Fibroblast of mammary gland (primary cell): ENCODE data around the gene KLHL24.

Source experiments
- DNase-seq: peaks from one replicate; pipeline ENCODE4 v3.0.0-alpha.2; 2010; ENCODE audit warnings: low read depth
- H3K4me3 ChIP-seq: 2 replicates; pipeline ENCODE4 v1.5.1; 2011; ENCODE audit warnings: low read depth, mild to moderate bottlenecking, low read length, moderate library complexity; ENCODE audit not compliant: control insufficient read depth
- TF ChIP-seq, protein P1 (sequence below): conservative IDR thresholded peaks from 2 replicates; pipeline ENCODE4 v1.5.1; 2011; ENCODE audit warnings: low read depth, low read length, inconsistent platforms; ENCODE audit not compliant: control insufficient read depth, insufficient read depth

The KLHL24 gene

GRCh38 chr3:183645254-183645653 is 9.8 kb downstream of the KLHL24 start:
- no peak overlapping the region for H3K4me3 ChIP-seq
- TF ChIP-seq, protein P1, sequence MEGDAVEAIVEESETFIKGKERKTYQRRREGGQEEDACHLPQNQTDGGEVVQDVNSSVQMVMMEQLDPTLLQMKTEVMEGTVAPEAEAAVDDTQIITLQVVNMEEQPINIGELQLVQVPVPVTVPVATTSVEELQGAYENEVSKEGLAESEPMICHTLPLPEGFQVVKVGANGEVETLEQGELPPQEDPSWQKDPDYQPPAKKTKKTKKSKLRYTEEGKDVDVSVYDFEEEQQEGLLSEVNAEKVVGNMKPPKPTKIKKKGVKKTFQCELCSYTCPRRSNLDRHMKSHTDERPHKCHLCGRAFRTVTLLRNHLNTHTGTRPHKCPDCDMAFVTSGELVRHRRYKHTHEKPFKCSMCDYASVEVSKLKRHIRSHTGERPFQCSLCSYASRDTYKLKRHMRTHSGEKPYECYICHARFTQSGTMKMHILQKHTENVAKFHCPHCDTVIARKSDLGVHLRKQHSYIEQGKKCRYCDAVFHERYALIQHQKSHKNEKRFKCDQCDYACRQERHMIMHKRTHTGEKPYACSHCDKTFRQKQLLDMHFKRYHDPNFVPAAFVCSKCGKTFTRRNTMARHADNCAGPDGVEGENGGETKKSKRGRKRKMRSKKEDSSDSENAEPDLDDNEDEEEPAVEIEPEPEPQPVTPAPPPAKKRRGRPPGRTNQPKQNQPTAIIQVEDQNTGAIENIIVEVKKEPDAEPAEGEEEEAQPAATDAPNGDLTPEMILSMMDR: no peak
- DNase-seq: no peak

- H3K4me3 ChIP-seq: no peak overlapping the region
- DNase-seq: no peak
- TF ChIP-seq, protein P1: no peak
Measured at GRCh38 chr3:183650554-183650953, 15.1 kb downstream of the KLHL24 start.

DNA sequence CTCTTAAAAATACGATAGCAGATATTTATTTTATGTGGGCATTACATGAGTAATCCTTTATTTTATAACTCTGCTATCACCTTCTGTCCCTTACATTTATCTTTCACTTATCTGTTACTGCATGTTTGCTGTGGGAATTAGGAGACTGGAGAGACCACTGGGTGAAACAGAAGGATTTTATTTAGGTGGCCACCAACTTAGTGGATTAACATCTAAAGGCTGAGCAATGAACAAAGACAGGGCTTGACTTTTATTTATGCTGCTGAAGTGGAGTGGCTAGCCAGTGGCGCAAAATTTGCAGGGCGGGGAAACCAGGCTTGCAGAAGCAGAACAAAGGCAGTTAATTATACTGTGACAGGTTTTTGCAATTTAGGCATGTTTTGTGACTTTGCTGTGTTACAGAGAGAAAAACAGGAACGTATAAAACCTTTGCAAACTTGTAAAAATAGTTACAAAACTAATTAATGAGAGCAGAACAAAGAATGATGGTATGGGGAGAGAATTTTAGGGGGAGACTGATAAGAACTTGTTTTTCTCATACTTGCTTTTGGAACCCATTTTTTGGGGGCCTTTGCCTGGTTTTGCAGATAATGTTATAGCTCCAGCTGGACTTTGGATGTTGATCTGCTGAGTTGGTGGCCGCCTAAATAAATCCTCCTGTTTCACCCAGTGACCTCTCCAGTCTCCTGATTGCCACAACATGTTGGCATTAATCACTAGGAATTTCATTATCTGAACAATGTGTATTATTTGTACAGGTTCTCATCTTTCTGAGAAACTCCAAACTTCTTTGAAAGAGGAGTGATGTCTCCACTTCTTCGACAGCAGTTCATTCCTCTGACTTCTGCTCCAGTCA is 18.0 kb downstream of the KLHL24 start:
- peak; percentile 14 for DNase-seq
- TF ChIP-seq, protein P1: no peak
- H3K4me3 ChIP-seq: no peak overlapping the region

- H3K4me3 ChIP-seq: no peak overlapping the region
- TF ChIP-seq, protein P1: no peak
- no peak for DNase-seq
Measured at GRCh38 chr3:183654727-183655126, 19.3 kb downstream of the KLHL24 start.

GRCh38 chr3:183662099-183662498 is 26.7 kb downstream of the KLHL24 start:
- TF ChIP-seq, protein P1: no peak
- peak; percentile 12 for DNase-seq
- H3K4me3 ChIP-seq: no peak overlapping the region

DNA sequence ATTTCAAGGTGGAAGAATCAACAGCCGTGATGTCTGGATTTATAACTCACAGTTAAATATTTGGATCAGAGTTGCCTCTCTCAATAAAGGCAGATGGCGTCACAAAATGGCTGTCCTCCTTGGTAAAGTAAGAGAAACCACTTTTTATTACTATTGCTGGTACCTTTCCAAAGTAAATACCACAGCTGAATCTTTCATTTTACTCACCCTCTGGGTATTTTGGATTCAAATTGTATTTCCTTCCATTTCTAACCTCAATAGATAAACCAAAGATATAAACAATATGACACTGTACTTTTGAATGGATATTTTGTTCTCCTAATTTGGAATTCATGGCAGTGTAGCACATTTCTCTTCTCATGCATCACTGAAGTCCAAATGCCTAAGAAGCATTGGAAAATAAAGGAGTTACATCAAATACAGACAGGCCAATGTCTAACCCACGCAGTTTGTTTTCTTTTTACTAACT is 29.5 kb downstream of the KLHL24 start:
- peak; percentile 91 for DNase-seq
- no peak overlapping the region for H3K4me3 ChIP-seq
- TF ChIP-seq, protein P1: no peak
